HG03095 (cell line): ENCODE measurements around the gene PCDHA11.
"Not testable (repeated sequence)": the region's sequence is repeated elsewhere in the genome, so short reads cannot be mapped to it uniquely, and the experiment has no call there.

ENCODE experiments used
- ATAC-seq: cut with Tn5 transposase; IDR thresholded peaks from one replicate; pipeline ENCODE4 v1.9.1; 2021; ENCODE audit warnings: moderate library complexity; ENCODE audit not compliant: unreplicated experiment

Gene PCDHA11

DNA sequence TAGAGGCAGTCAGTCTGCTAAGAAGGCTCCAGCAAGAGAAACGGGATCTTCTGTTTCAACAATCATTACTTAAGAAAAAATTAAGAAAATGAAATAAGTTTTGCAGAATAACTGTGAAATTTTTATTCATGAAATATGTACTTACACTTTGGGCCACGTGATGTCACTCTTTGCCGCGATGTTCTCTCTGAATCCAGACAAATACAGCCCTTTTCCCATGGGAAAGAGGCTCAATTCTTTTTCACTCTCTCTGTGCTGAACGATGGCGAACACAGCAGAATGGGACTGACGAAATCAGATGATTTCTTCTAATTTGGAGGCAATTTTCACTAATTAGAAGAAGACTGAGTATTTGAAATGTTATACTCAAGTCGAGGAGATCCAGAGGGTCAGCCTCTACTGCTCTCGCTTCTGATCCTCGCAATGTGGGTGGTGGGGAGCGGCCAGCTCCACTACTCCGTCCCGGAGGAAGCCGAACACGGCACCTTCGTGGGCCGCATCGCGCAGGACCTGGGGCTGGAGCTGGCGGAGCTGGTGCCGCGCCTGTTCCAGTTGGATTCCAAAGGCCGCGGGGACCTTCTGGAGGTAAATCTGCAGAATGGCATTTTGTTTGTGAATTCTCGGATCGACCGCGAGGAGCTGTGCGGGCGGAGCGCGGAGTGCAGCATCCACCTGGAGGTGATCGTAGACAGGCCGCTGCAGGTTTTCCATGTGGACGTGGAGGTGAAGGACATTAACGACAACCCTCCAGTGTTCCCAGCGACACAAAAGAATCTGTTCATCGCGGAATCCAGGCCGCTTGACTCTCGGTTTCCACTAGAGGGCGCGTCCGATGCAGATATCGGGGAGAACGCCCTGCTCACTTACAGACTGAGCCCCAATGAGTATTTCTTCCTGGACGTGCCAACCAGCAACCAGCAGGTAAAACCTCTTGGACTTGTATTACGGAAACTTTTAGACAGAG, 20.3 kb upstream of the PCDHA11 start, which contains the start of gene PCDHA9:
PCDHA9 (plus strand) TSS at position 244 of the 964 bp plus-strand sequence; CDS start at position 358, 114 bp downstream.
- ATAC-seq: not testable (repeated sequence)

DNA sequence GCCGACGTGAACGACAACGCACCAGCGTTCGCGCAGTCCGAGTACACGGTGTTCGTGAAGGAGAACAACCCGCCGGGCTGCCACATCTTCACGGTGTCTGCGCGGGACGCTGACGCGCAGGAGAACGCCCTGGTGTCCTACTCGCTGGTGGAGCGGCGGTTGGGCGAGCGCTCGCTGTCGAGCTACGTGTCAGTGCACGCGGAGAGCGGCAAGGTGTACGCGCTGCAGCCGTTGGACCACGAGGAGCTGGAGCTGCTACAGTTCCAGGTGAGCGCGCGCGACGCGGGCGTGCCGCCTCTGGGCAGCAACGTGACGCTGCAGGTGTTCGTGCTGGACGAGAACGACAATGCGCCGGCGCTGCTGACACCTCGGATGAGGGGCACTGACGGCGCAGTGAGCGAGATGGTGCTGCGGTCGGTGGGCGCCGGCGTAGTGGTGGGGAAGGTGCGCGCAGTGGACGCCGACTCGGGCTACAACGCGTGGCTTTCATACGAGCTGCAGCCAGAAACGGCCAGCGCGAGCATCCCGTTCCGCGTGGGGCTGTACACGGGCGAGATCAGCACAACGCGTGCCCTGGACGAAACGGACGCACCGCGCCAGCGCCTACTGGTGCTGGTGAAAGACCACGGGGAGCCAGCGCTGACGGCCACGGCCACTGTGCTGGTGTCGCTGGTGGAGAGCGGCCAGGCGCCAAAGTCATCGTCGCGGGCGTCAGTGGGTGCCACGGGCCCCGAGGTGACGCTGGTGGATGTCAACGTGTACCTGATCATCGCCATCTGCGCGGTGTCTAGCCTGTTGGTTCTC, 18.7 kb upstream of the PCDHA11 start:
- ATAC-seq: not testable (repeated sequence)

DNA sequence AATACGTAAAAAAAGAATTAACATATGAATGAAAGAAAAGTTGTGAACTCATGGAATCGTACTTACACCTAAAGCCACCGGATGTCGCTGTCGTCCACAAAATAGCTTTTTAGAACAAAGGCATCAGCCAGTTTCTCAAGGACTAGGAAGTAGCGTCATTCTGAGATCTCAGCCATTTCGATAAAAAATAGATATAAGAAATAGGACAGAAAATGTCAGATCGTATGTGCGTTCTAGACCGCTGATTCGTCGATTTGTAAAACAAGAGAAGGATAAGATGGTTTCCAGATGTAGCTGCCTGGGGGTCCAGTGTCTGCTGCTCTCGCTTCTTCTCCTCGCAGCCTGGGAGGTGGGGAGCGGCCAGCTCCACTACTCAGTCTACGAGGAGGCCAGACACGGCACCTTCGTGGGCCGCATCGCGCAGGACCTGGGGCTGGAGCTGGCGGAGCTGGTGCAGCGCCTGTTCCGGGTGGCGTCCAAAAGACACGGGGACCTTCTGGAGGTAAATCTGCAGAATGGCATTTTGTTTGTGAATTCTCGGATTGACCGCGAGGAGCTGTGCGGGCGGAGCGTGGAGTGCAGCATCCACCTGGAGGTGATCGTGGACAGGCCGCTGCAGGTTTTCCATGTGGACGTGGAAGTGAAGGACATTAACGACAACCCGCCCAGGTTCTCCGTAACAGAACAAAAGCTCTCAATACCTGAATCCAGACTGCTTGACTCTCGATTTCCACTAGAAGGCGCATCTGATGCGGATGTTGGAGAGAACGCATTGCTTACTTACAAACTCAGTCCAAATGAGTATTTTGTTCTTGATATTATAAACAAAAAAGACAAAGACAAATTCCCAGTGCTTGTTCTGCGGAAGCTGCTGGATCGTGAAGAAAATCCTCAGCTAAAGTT, 12.7 kb upstream of the PCDHA11 start, which contains the start of gene PCDHA10:
PCDHA10 (plus strand) TSS at position 126 of the 903 bp plus-strand sequence; CDS start at position 278, 152 bp downstream.
- ATAC-seq: no peak

DNA sequence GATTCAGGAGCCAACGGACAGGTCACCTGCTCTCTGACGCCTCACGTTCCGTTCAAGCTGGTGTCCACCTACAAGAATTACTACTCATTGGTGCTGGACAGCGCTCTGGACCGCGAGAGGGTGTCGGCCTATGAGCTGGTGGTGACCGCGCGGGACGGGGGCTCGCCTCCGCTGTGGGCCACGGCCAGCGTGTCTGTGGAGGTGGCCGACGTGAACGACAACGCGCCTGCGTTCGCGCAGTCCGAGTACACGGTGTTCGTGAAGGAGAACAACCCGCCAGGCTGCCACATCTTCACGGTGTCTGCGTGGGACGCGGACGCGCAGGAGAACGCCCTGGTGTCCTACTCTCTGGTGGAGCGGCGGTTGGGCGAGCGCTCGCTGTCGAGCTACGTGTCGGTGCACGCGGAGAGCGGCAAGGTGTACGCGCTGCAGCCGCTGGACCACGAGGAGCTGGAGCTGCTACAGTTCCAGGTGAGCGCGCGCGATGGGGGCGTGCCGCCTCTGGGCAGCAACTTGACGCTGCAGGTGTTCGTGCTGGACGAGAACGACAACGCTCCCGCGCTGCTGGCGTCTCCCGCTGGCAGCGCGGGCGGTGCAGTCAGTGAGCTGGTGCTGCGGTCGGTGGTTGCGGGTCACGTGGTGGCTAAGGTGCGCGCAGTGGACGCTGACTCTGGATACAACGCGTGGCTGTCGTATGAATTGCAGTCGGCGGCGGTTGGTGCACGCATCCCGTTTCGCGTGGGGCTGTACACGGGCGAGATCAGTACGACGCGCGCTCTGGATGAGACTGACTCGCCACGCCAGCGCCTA, 11.4 kb upstream of the PCDHA11 start:
- ATAC-seq: no peak

DNA sequence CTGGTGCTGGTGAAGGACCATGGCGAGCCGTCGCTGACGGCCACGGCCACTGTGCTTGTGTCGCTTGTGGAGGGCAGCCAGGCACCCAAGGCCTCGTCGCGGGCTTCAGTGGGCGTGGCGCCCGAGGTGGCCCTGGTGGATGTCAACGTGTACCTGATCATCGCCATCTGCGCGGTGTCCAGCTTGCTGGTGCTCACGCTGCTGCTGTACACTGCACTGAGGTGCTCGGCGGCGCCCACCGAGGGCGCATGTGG, 10.8 kb upstream of the PCDHA11 start:
- no peak for ATAC-seq

DNA sequence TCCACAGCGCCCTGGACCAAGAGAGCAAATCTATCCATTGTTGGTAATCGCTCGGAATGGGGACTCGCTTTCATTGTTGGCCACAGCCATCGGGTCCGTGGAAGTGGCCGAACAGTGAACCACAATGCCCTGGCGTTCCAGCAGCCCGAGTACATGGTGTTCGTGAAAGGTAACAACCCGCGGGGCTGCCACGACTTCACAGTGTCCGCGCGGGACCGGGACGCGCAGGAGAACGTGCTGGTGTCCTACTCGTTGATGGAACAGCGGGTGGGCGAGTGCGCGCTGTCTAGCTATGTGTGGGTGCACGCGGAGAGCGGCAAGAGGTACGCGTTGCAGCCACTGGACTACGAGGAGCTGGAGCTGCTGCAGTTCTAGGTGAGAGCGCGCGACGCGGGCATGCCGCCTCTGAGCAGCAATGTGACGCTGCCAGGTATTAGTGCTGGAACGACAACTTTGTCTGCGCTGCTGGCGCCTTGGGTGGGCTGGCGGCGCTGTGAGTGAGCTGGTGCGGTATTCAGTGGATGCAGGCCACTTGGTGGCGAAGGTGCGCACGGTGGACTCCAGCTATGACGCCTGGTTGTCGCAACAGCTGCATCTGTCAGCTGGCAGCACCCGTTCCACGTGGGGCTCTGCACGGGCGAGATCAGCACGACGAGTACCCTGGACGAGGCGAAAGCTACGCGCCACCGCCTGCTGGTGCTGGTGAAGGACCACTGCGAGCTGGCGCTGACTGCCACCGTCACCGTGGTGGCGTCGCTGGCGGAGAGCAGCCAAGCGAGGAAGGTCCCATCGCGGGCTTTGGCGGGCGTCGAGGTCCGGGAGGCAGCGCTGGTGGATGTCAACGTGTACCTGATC, 6.1 kb upstream of the PCDHA11 start:
- ATAC-seq: no peak

DNA sequence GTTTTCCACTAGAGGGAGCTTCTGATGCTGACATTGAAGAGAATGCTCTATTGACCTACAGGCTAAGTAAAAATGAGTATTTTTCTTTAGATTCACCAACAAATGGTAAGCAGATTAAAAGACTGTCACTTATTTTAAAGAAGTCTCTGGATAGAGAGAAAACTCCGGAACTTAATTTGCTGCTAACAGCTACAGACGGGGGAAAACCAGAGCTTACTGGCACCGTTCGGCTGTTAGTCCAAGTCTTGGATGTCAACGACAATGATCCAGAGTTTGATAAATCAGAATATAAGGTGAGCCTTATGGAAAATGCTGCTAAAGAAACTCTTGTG, 764 bp downstream of the PCDHA11 start:
- ATAC-seq: no peak

DNA sequence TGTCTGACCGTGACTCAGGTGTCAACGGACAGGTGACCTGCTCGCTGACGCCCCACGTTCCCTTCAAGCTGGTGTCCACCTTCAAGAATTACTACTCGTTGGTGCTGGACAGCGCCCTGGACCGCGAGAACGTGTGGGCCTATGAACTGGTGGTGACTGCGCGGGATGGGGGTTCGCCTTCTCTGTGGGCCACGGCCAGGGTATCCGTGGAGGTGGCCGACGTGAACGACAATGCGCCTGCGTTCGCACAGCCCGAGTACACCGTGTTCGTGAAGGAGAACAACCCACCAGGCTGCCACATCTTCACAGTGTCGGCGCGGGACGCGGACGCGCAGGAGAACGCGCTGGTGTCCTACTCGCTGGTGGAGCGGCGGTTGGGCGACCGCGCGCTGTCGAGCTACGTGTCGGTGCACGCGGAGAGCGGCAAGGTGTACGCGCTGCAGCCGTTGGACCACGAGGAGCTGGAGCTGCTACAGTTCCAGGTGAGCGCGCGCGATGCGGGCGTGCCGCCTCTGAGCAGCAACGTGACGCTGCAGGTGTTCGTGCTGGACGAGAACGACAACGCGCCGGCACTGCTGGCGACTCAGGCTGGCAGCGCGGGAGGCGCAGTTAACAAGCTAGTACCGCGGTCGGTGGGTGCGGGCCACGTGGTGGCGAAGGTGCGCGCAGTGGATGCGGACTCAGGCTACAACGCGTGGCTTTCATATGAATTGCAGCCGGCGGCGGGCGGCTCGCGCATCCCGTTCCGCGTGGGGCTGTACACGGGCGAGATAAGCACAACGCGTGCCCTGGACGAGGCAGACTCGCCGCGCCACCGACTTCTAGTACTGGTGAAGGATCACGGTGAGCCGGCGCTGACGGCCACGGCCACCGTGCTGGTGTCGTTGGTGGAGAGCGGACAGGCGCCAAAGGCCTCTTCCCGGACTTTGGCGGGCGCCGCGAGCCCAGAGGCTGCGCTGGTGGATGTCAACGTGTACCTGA, 1.8 kb downstream of the PCDHA11 start:
- ATAC-seq: no peak

DNA sequence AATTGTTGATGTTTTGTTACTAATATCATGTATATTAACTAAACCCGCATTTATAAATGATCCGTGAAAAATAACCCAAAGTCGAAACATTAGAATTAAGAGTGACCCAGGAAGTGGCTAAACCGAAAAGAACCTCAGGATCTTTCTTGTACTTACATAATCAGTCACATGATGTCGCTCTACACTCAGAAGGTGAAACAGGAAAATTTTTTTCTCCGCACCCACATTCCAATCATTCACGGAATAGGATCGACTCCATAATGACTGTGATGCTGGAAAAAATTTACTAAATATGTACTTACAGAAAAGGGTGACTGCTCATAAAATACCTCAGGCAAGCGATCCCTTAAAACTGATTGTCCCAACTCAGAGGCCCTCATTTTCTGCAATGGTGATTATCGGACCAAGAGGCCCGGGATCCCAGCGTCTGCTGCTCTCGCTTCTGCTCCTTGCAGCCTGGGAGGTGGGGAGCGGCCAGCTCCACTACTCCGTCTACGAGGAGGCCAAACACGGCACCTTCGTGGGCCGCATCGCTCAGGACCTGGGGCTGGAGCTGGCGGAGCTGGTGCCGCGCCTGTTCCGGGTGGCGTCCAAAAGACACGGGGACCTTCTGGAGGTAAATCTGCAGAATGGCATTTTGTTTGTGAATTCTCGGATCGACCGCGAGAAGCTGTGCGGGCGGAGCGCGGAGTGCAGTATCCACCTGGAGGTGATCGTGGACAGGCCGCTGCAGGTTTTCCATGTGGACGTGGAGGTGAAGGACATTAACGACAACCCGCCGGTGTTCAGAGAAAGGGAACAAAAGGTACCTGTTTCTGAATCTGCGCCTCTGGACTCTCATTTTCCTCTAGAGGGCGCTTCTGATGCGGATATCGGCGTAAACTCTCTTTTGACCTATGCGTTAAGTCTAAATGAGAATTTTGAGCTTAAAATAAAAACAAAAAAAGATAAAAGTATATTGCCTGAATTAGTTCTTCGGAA, 6.6 kb downstream of the PCDHA11 start, which contains the start of gene PCDHA12:
PCDHA12 (plus strand) TSS at position 224 of the 981 bp plus-strand sequence; CDS start at position 389, 165 bp downstream.
- no peak for ATAC-seq

DNA sequence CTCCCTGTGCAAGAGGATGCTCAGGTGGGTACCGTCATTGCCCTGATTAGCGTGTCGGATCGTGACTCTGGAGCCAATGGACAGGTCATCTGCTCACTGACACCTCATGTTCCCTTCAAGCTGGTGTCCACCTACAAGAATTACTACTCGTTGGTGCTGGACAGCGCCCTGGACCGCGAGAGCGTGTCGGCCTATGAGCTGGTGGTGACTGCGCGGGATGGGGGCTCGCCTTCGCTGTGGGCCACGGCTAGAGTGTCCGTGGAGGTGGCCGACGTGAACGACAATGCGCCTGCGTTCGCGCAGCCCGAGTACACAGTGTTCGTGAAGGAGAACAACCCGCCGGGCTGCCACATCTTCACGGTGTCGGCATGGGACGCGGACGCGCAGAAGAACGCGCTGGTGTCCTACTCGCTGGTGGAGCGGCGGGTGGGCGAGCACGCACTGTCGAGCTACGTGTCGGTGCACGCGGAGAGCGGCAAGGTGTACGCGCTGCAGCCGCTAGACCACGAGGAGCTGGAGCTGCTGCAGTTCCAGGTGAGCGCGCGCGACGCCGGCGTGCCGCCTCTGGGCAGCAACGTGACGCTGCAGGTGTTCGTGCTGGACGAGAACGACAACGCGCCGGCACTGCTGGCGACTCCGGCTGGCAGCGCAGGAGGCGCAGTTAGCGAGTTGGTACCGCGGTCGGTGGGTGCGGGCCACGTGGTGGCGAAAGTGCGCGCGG, 7.9 kb downstream of the PCDHA11 start:
- not testable (repeated sequence) for ATAC-seq

DNA sequence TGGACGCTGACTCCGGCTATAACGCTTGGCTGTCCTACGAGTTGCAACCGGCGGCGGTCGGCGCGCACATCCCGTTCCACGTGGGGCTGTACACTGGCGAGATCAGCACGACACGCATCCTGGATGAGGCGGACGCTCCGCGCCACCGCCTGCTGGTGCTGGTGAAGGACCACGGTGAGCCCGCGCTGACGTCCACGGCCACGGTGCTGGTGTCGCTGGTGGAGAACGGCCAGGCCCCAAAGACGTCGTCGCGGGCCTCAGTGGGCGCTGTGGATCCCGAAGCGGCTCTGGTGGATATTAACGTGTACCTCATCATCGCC, 8.5 kb downstream of the PCDHA11 start:
- no peak for ATAC-seq

DNA sequence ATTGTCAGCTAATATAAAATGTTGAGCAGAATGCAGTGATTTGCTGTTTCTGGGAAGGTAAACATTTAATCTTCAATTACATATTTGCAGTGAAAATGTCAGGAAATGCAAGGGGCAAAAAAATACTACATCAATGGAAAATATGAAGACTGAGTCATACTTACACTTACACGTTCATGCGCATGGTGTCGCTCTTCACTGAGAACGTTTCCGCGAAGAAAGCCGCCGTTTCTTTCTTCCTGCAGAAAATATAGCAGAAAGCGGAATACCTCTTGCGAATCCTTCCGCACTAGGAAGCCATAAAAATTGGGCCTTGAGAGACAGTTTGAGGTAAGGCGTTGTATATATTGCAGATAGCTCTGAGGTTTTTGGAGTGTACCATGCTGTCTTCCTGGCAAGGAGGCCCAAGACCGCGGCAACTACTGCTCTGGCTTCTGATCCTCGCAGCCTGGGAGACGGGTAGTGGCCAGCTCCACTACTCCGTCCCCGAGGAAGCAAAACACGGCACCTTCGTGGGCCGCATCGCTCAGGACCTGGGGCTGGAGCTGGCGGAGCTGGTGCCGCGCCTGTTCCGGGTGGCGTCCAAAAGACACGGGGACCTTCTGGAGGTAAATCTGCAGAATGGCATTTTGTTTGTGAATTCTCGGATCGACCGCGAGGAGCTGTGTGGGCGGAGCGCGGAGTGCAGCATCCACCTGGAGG, 13.3 kb downstream of the PCDHA11 start, which contains the start of gene PCDHA13:
PCDHA13 (plus strand) TSS at position 236 of the 702 bp plus-strand sequence; CDS start at position 381, 145 bp downstream.
- no peak for ATAC-seq

DNA sequence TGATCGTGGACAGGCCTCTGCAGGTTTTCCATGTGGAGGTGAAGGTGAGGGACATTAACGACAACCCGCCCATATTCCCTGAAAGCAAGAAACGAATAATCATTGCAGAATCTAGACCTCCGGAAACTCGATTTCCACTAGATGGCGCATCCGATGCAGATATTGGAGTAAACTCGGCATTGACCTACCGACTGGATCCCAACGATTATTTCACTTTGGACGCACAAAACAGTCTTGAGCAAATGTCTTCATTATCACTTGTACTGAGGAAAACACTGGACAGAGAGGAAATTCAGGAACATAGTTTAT, 13.8 kb downstream of the PCDHA11 start:
- no peak for ATAC-seq

DNA sequence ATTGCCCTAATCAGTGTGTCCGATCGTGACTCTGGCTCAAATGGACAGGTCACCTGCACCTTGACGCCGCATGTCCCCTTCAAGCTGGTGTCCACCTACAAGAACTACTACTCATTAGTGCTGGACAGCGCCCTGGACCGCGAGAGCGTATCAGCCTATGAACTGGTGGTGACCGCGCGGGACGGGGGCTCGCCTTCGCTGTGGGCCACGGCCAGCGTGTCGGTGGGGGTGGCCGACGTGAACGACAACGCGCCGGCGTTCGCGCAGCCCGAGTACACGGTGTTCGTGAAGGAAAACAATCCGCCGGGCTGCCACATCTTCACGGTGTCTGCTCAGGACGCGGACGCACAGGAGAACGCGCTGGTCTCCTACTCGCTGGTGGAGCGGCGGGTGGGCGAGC, 14.6 kb downstream of the PCDHA11 start:
- no peak for ATAC-seq

DNA sequence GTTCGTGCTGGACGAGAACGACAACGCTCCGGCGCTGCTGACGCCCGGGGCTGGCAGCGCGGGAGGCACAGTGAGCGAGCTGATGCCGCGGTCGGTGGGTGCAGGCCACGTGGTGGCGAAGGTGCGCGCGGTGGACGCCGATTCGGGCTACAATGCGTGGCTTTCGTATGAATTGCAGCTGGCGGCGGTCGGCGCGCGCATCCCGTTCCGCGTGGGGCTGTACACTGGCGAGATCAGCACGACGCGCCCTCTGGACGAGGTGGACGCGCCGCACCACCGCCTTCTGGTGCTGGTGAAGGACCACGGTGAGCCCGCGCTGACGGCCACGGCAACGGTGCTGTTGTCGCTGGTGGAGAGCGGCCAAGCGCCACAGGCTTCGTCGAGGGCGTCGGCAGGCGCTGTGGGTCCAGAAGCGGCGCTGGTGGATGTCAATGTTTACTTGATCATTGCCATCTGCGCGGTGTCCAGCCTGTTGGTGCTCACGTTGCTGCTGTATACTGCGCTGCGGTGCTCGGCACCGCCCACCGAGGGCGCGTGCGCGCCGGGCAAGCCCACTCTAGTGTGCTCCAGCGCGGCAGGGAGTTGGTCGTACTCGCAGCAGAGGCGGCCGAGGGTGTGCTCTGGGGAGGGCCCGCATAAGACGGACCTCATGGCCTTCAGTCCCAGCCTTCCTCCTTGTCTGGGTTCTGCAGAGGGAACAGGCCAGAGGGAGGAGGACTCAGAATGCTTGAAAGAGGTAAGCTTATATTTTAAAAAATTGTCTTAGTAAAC, 15.4 kb downstream of the PCDHA11 start:
- ATAC-seq: no peak
